Body of pancreas (tissue), 4 donors: ENCODE measurements around the gene HNRNPA0. TPM values are rescaled to one million over a fixed set of nuclear protein-coding genes. Genes with fewer than 3 reads are reported as not detected.

Experiments
- ATAC-seq: fragments of 150-250 bp; one replicate; pipeline ENCODE4 v1.9.1; 2016
- DNase-seq, 4 donors: peaks; one replicate each; pipeline ENCODE4 v3.0.0-alpha.2; 2019
- H3K27ac ChIP-seq, 4 donors: fragments of 200-600 bp; sonication (generic); 1 replicate in 3 of 4; 2 replicates in 1 of 4; pipeline versions ENCODE4 v1.5.1 to v1.6.1; 2016 to 2019; ENCODE audit warnings: mild to moderate bottlenecking in 1 of 4, mixed read lengths in 1 of 4, moderate library complexity in 1 of 4
- H3K27me3 ChIP-seq, 2 donors: fragments of 200-600 bp; sonication (generic); one replicate each; pipeline ENCODE4 v1.6.0; 2016; ENCODE audit warnings: mild to moderate bottlenecking in 1 of 2
- H3K36me3 ChIP-seq, 2 donors: fragments of 200-600 bp; sonication (generic); replicated peaks in 1 of 2; 2 replicates each; pipeline ENCODE4 v1.5.1; 2016; ENCODE audit warnings: low read depth in 2 of 2; ENCODE audit not compliant: insufficient read depth in 1 of 2
- H3K4me1 ChIP-seq: fragments of 200-600 bp; sonication (generic); one replicate; pipeline ENCODE4 v1.6.0; 2016
- H3K4me3 ChIP-seq, 2 donors: fragments of 200-600 bp; sonication (generic); 1 replicate in 1 of 2; 2 replicates in 1 of 2; pipeline ENCODE4 v1.5.1; 2016 to 2019
- H3K9me3 ChIP-seq, 3 donors: fragments of 200-600 bp; sonication (generic); 1 replicate in 2 of 3; 2 replicates in 1 of 3; pipeline ENCODE4 v1.5.1; 2016
- CTCF ChIP-seq, 7 experiments: fragments of 450-650 bp in 4 of 7; fragments of 200-600 bp in 3 of 7; sonication (generic) in 3 of 7; IDR thresholded peaks; one replicate each; pipeline ENCODE4 v1.5.1; 2016 to 2019; ENCODE audit warnings: antibody characterized with exemption in 7 of 7
- POLR2A ChIP-seq, 3 donors: fragments of 450-650 bp; IDR thresholded peaks; one replicate each; pipeline ENCODE4 v1.6.1; 2016; ENCODE audit warnings: antibody characterized with exemption in 3 of 3, mild to moderate bottlenecking in 2 of 3
- WGBS, 2 donors: methylation state at CpG; one replicate each; pipeline ENCODE4 v1.1.5; 2017; 5-methylcytosine and 5-hydroxymethylcytosine counted together
- intact Hi-C: fragments of 100-400 bp; cut with DNase I; formaldehyde crosslinking; loops from one replicate; pipeline ENCODE4 v1.15.1; 2023
- total RNA-seq, 2 donors: library from RNA; depleted of rRNA; stranded (reverse); fragments of >200 nt; gene quantifications; one replicate each; pipeline ENCODE4 v1.1.0, GENCODE V29; 2016

HNRNPA0 gene
- total RNA-seq, 2 donors from 2014 or later, result 7.3 TPM

- Histone ChIP-seq H3K36me3 (no peaks in the 10 kb centered on the region), H3K4me3 (no peak overlapping the region), H3K27me3 (no peaks in the 10 kb centered on the region), H3K4me1 (peaks cover 3% of the 10 kb centered on the region), H3K27ac (no peak overlapping the region), H3K9me3 (no peaks in the 10 kb centered on the region)
- TF ChIP-seq CTCF (IDR thresholded peaks at IDR 0.05) (no peak), POLR2A (IDR thresholded peaks at IDR 0.05) (no peak)
- ATAC-seq (no peak), DNase-seq (no peak)
- 85 to 96% methylated on average over 2 to 4 of the region's 4 CpGs for WGBS, 2 donors
- intact Hi-C loops, result loop anchor here (10.0 kb wide), 1 partner anchor 275 kb away; the partner anchor contains the start of gene FAM13B
These were observed 6.1 kb upstream of the HNRNPA0 start for GRCh38 chr5:137760294-137760693.

- Histone ChIP-seq H3K9me3 (no peaks in the 10 kb centered on the region), H3K36me3 (no peaks in the 10 kb centered on the region), H3K27ac (no peak overlapping the region), H3K27me3 (no peaks in the 10 kb centered on the region), H3K4me1 (peaks cover 7% of the 10 kb centered on the region), H3K4me3 (no peak overlapping the region)
- TF ChIP-seq POLR2A (IDR thresholded peaks at IDR 0.05) (no peak), CTCF (IDR thresholded peaks at IDR 0.05) (no peak)
- DNase-seq (no peak), ATAC-seq (no peak)
- WGBS, 2 donors, result 40 to 46% methylated on average over 6 of the region's 6 CpGs
- intact Hi-C loops, result no loop called here
These were observed 4.6 kb upstream of the HNRNPA0 start for GRCh38 chr5:137758715-137759306.

- Histone ChIP-seq H3K36me3 (no peaks in the 10 kb centered on the region), H3K27me3 (no peaks in the 10 kb centered on the region), H3K9me3 (no peaks in the 10 kb centered on the region), H3K27ac (no peak overlapping the region), H3K4me1 (peaks cover 7% of the 10 kb centered on the region), H3K4me3 (no peak overlapping the region)
- no peak for ATAC-seq
- intact Hi-C loops, result no loop called here
- 75 to 79% methylated on average over 4 of the region's 4 CpGs for WGBS, 2 donors
- TF ChIP-seq POLR2A (IDR thresholded peaks at IDR 0.05), result no peak
- no peak for TF ChIP-seq CTCF (IDR thresholded peaks at IDR 0.05)
- DNase-seq, result no peak
These were observed 4.0 kb upstream of the HNRNPA0 start for GRCh38 chr5:137758121-137758520.

- peaks cover 7% of the 10 kb centered on the region for H3K4me1 ChIP-seq
- DNase-seq (no peak), ATAC-seq (no peak)
- no peaks in the 10 kb centered on the region for H3K9me3 ChIP-seq
- no peaks in the 10 kb centered on the region for H3K36me3 ChIP-seq
- TF ChIP-seq CTCF (IDR thresholded peaks at IDR 0.05) (no peak), POLR2A (IDR thresholded peaks at IDR 0.05) (no peak)
- H3K27ac ChIP-seq, result no peak overlapping the region
- WGBS, 2 donors, result 84 to 90% methylated on average over 5 of the region's 5 CpGs
- no peak overlapping the region for H3K4me3 ChIP-seq
- no peaks in the 10 kb centered on the region for H3K27me3 ChIP-seq
- intact Hi-C loops, result no loop called here
These were observed 3.5 kb upstream of the HNRNPA0 start for GRCh38 chr5:137757634-137758033.
